ENCODE measurements around the gene TESPA1.

GRCh38 chr12:54961190-54961589 lies 23.4 kb downstream of the TESPA1 start:
- TF ChIP-seq TAF1 (IDR thresholded peaks at IDR 0.05; ENCODE audit: borderline replicate concordance, low read depth, low read length) (no peak), POLR2A (IDR thresholded peaks at IDR 0.05; ENCODE audit: low read depth, low read length) (no peak)
